H1 (cell line): ENCODE measurements around the gene MAP2K7.

Source experiments
- CEBPB ChIP-seq: IDR thresholded peaks from 2 replicates; pipeline ENCODE4 v1.6.1; 2012; ENCODE audit warnings: low read depth, low read length
- EZH2 ChIP-seq: fragments of 200-600 bp; sonication (generic); IDR thresholded peaks from 2 replicates; pipeline ENCODE4 v1.7.1; 2012; ENCODE audit warnings: low read depth, mild to moderate bottlenecking, moderate library complexity, low read length, inconsistent platforms; ENCODE audit not compliant: severe bottlenecking
- GABPA ChIP-seq: IDR thresholded peaks from 2 replicates; pipeline ENCODE4 v1.6.1; 2011; ENCODE audit warnings: mild to moderate bottlenecking, low read length, moderate library complexity, borderline replicate concordance; ENCODE audit not compliant: insufficient read depth
- JUN ChIP-seq: IDR thresholded peaks from 2 replicates; pipeline ENCODE4 v1.6.1; 2011; ENCODE audit warnings: low read depth, mild to moderate bottlenecking, improper control_type of control experiment, low read length
- KDM4A ChIP-seq: IDR thresholded peaks from one replicate; pipeline ENCODE4 v1.7.1; 2012; ENCODE audit warnings: low read depth, mild to moderate bottlenecking, moderate library complexity, low read length, inconsistent platforms; ENCODE audit not compliant: severe bottlenecking
- MAFK ChIP-seq: IDR thresholded peaks from 2 replicates; pipeline ENCODE4 v1.6.1; 2012; ENCODE audit warnings: low read depth, mild to moderate bottlenecking, improper control_type of control experiment, low read length
- POLR2A ChIP-seq, 2 experiments: IDR thresholded peaks; 1 replicate in 1 of 2; 2 replicates in 1 of 2; pipeline ENCODE4 v1.6.1; 2011; ENCODE audit warnings: low read depth in 2 of 2, low read length in 2 of 2, mild to moderate bottlenecking in 2 of 2; ENCODE audit errors: control extremely low read depth in 1 of 2
- POLR2AphosphoS5 ChIP-seq: IDR thresholded peaks from 2 replicates; pipeline ENCODE4 v1.6.1; 2011; ENCODE audit warnings: low read depth, low read length
- POU5F1 ChIP-seq: IDR thresholded peaks from 2 replicates; pipeline ENCODE4 v1.6.1; 2011; ENCODE audit warnings: low read depth, mild to moderate bottlenecking, low read length, moderate library complexity
- RBBP5 ChIP-seq: IDR thresholded peaks from 2 replicates; pipeline ENCODE4 v1.7.1; 2012; ENCODE audit warnings: low read depth, mild to moderate bottlenecking, inconsistent platforms, low read length, moderate library complexity, borderline replicate concordance
- SP2 ChIP-seq: IDR thresholded peaks from 2 replicates; pipeline ENCODE4 v1.6.1; 2012; ENCODE audit warnings: mild to moderate bottlenecking, low read length, inconsistent platforms
- TAF1 ChIP-seq: IDR thresholded peaks from 2 replicates; pipeline ENCODE4 v1.6.1; 2011; ENCODE audit warnings: mild to moderate bottlenecking, low read depth, low read length
- TCF12 ChIP-seq: IDR thresholded peaks from 2 replicates; pipeline ENCODE4 v1.6.1; 2011; ENCODE audit warnings: low read depth, mild to moderate bottlenecking, low read length
- TF ChIP-seq, protein P1 (sequence below), 3 experiments: IDR thresholded peaks; 1 replicate in 2 of 3; 2 replicates in 1 of 3; pipeline versions ENCODE4 v1.5.1 to v1.6.1; 2011; ENCODE audit warnings: low read length in 3 of 3, mild to moderate bottlenecking in 3 of 3, inconsistent platforms in 2 of 3, low read depth in 1 of 3, moderate library complexity in 1 of 3; ENCODE audit not compliant: insufficient read depth in 1 of 3; ENCODE audit errors: control extremely low read depth in 1 of 3

DNA sequence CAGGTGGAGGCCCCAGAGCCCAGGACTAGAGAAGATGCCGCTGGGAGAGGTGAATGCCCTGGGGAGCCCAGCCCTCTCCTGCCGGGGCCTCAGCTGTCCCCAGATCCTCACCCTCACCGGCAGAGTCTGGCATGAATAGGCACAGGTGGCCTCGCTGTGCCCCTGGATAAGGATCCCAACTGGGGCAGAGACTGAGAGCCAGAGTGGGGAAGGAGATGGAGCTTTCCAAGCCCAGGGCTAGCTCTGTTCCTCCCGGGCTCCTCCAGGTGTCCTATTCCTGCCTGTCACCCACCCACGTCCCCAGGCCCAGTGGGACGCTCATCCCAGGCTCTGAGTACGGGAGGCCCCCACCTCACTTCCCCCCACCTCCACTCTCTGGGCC is 46.0 kb upstream of the MAP2K7 start:
- TF ChIP-seq MAFK (no peak), TCF12 (no peak), POLR2AphosphoS5 (no peak), TAF1 (no peak), GABPA (no peak), POLR2A (IDR thresholded peaks at IDR 0.05; ENCODE audit: control extremely low read depth in 1 of 2, low read depth in 2 of 2, low read length in 2 of 2) (no peak), POU5F1 (no peak), SP2 (no peak), KDM4A (no peak), CEBPB (no peak), EZH2 (no peak), JUN (no peak), RBBP5 (no peak)
- TF ChIP-seq, protein P1, sequence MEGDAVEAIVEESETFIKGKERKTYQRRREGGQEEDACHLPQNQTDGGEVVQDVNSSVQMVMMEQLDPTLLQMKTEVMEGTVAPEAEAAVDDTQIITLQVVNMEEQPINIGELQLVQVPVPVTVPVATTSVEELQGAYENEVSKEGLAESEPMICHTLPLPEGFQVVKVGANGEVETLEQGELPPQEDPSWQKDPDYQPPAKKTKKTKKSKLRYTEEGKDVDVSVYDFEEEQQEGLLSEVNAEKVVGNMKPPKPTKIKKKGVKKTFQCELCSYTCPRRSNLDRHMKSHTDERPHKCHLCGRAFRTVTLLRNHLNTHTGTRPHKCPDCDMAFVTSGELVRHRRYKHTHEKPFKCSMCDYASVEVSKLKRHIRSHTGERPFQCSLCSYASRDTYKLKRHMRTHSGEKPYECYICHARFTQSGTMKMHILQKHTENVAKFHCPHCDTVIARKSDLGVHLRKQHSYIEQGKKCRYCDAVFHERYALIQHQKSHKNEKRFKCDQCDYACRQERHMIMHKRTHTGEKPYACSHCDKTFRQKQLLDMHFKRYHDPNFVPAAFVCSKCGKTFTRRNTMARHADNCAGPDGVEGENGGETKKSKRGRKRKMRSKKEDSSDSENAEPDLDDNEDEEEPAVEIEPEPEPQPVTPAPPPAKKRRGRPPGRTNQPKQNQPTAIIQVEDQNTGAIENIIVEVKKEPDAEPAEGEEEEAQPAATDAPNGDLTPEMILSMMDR (IDR thresholded peaks at IDR 0.05; ENCODE audit: control extremely low read depth in 1 of 3, insufficient read depth in 1 of 3, low read depth in 1 of 3, low read length in 3 of 3), result no peak
